Fibroblast of villous mesenchyme (primary cell): ENCODE measurements around the gene CEP295NL. TPM values are rescaled to one million over a fixed set of nuclear protein-coding genes. Genes with fewer than 3 reads are reported as not detected.

Experiments used
- DNase-seq: peaks from one replicate; pipeline ENCODE4 v3.0.0-alpha.2; 2010; ENCODE audit warnings: low read depth
- H3K4me3 ChIP-seq: 2 replicates; pipeline ENCODE4 v1.5.1; 2011; ENCODE audit warnings: low read depth, mild to moderate bottlenecking, low read length
- total RNA-seq: library from RNA; depleted of rRNA; stranded (reverse); fragments of >200 nt; gene quantifications from 2 replicates; pipeline ENCODE4 v1.2.3, GENCODE V29; 2012
- TF ChIP-seq, protein P1 (sequence below): IDR thresholded peaks from 2 replicates; pipeline ENCODE4 v1.5.1; 2012; ENCODE audit warnings: low read depth, mild to moderate bottlenecking, low read length; ENCODE audit not compliant: insufficient read depth

CEP295NL gene
- total RNA-seq, 1 donor, result 5.6 TPM

DNA sequence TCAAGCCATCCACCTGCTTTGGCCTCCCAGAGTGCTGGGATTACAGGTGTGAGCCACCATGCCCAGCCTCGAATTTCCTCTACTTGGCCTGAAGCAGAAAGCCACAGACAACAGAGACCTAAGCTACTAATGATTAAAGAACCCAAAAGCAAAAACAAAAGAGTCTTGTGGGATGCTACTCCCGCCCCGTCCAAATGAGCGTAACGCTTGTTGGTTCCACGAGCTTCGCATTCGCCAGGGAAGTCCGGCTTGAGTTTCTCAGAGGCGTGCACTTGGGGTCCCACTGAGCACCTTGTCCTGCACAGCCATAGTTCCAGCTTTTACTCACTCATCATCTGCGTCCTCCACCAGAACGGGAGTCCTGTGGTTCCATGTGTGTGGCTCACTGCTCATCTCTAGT lies 16.0 kb downstream of the CEP295NL start:
- H3K4me3 ChIP-seq, result no peak overlapping the region

DNA sequence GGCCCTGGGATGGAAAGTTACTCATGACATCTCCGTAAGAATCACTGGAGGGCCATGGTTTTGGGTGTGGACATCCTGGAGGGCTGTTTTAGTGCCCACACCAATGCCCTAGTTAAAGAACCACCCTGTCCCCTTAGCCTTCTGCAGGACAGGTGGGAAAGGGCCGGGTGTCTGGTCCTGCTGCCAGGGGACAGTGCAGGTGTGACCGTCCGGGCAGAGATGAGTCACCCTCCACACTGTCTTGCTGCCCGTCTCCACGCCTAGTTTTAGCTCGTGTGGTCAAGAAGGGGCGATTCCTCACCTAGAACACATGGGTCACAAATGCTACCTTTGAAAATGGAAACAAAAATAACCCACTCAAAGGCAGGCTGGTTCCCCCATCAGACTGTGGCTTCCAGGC lies 17.0 kb downstream of the CEP295NL start:
- no peak for DNase-seq
- TF ChIP-seq, protein P1, sequence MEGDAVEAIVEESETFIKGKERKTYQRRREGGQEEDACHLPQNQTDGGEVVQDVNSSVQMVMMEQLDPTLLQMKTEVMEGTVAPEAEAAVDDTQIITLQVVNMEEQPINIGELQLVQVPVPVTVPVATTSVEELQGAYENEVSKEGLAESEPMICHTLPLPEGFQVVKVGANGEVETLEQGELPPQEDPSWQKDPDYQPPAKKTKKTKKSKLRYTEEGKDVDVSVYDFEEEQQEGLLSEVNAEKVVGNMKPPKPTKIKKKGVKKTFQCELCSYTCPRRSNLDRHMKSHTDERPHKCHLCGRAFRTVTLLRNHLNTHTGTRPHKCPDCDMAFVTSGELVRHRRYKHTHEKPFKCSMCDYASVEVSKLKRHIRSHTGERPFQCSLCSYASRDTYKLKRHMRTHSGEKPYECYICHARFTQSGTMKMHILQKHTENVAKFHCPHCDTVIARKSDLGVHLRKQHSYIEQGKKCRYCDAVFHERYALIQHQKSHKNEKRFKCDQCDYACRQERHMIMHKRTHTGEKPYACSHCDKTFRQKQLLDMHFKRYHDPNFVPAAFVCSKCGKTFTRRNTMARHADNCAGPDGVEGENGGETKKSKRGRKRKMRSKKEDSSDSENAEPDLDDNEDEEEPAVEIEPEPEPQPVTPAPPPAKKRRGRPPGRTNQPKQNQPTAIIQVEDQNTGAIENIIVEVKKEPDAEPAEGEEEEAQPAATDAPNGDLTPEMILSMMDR, result no peak

More for the DNA sequence above, 16.0 kb downstream of the CEP295NL start:
- TF ChIP-seq, protein P1, result no peak
- DNase-seq, result no peak

DNA sequence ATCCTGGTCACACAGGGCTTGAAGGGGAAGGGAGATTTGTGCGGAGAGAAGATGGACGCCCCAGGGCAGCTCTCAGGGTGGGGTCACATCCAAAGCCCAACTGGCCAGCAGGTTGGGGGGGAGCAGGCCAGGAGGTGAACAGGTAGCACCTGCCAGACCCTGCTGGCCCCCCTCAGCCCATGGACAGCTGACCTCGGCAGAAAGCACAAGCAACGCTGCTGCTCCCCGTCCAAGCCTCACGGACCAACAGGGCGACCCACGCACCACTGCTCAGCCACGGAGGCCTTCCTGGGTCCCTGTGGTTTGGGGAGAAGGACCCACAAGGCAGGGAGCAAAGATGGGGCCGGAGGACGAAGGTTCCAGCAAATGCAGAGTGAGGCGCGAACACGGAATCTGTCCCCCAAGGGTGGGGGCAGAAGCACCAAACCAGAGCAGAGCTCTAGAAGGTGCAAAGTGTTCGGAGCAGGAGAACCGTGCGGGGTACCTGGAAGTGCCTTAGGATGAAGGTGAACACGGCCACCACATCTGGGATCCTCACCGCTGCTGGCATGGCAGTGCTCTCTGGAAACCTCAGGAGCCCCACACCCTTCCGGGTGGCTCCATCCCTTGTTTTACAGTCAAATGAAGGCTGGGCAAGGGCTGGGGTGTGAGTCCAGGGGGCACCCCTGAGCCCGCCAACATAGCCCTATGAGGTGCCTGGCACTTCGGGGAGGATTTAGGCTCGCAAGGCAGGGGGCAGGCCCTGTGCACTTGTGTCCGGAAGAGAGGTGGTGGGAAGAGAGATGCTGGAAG lies 17.9 kb downstream of the CEP295NL start:
- TF ChIP-seq, protein P1, result no peak
- no peak for DNase-seq
- no peak overlapping the region for H3K4me3 ChIP-seq

More for the DNA sequence above, 17.0 kb downstream of the CEP295NL start:
- no peak overlapping the region for H3K4me3 ChIP-seq

DNA sequence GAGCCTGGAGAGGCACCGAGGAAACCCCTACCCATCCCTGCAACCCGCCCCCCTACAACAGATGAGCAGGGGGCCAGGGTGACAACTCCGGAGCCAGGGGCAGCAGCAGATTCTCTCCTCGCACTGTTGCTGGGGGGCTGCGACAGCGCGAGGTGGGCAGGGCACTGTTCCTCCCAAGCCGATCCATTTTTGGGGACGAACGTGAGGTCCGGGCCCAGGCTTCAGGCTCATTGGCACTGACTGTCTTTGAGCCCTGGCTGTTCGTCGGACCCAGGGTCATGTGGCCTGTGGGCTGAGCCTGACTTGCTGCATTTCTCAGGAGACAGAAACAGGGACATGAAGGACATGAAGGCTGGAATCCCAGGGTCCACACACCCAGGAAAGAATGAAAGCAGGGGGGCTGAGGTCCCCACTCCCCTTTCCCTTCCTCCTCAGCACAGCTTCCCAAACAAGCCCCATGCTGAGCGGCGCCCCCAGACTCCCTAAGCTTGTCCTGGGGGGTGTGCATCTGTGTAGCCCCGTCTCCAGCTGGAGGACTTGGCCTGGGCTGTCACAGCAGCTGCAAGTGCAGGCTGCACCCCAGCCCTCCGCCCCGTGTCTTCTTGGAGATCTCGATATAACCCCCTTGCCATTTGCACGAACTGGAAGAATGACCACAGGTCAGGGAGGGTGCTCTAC lies 18.7 kb downstream of the CEP295NL start:
- DNase-seq, result peak; percentile 37
- TF ChIP-seq, protein P1, result no peak
- H3K4me3 ChIP-seq, result peak overlapping the region; percentile 30

DNA sequence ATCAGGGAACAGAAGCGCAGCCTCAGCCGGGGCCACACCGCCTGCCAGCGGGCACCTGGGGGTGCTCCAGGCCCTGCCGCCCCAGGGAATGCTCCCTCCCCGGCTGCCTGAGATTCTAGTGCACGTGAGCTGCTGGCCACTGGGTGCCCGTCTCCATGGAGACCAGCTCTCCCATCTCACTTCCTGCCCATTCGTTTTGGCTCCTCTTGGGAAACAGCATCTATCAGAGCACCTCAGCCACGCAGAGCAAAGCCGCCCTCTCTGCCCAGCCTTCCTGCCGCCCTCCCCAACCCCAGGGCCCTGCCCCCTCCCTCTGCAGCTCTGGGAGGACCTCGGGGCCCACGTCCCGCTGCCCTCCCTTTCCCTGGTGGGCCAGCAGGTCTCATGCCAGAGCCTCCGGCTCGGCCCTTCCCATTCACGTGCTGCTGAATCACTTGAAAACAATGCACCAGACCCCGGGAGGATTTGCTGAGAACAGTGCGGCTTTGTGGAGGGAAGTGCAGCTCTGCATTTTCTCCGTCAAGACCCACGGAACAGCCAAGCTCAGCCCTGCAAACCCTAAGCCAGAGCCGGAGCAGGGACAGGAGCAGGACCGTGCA lies 19.4 kb downstream of the CEP295NL start:
- peak; percentile 98 for DNase-seq
- TF ChIP-seq, protein P1, result no peak
- peak overlapping the region; percentile 30 for H3K4me3 ChIP-seq

DNA sequence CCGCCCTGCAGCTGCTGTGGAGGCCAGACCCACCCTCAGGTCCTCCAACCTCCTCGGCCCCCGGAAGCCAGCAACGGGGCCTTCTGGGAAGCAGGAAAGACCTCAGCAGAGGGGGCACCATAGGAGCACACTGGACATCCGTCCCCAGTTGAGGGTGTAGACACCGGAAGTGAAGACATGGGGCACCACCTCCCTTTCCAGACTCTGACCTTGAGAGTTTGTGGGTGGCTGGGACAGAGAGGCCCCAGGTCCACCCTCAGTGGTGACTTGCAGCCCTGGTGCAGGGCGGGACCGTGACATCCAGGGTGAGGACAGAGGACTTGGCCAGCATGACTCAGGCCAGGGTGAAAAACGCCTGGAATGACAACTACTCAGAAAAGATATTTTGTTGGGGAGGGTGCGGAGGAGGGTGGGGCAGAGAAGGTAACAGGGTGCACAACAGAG lies 19.9 kb downstream of the CEP295NL start:
- TF ChIP-seq, protein P1, result no peak
- DNase-seq, result peak; percentile 84
- H3K4me3 ChIP-seq, result peak overlapping the region; percentile 9
